OCI-M2 (cell line): Measurements from ENCODE around the gene RNF213.

Source experiments
- DNase-seq: peaks from one replicate; lab custom pipeline; 2025; ENCODE audit not compliant: unreplicated experiment; lab: John Stamatoyannopoulos, UW

Gene RNF213

GRCh38 chr17:80429356-80430275, 169.0 kb downstream of the RNF213 start:
- no peak for DNase-seq

- no peak for DNase-seq
Measured at GRCh38 chr17:80430446-80431245, 170.0 kb downstream of the RNF213 start.

GRCh38 chr17:80431246-80432195, 170.9 kb downstream of the RNF213 start:
- no peak for DNase-seq

GRCh38 chr17:80432350-80432955, 171.8 kb downstream of the RNF213 start:
- DNase-seq = no peak

GRCh38 chr17:80432961-80433550, 172.4 kb downstream of the RNF213 start:
- no peak for DNase-seq

- DNase-seq = no peak
Measured at GRCh38 chr17:80433916-80434666, 173.4 kb downstream of the RNF213 start.

- DNase-seq = no peak
Measured at GRCh38 chr17:80437532-80437931, 176.9 kb downstream of the RNF213 start.

- no peak for DNase-seq
Measured at GRCh38 chr17:80438806-80439205, 178.2 kb downstream of the RNF213 start.

- DNase-seq = no peak
Measured at GRCh38 chr17:80439499-80439898, 178.8 kb downstream of the RNF213 start.

- DNase-seq = no peak
Measured at GRCh38 chr17:80441133-80441578, 180.5 kb downstream of the RNF213 start.

GRCh38 chr17:80441598-80442322, 181.1 kb downstream of the RNF213 start:
- DNase-seq = no peak

- no peak for DNase-seq
Measured at GRCh38 chr17:80442323-80442659, 181.6 kb downstream of the RNF213 start.

- no peak for DNase-seq
Measured at GRCh38 chr17:80442764-80443163, 182.1 kb downstream of the RNF213 start.

GRCh38 chr17:80443498-80443897, 182.8 kb downstream of the RNF213 start:
- DNase-seq = no peak

GRCh38 chr17:80443916-80444643, 183.4 kb downstream of the RNF213 start:
- DNase-seq = no peak

GRCh38 chr17:80444644-80444979, 184.0 kb downstream of the RNF213 start:
- no peak for DNase-seq

GRCh38 chr17:80445007-80445725, 184.5 kb downstream of the RNF213 start:
- DNase-seq = no peak

GRCh38 chr17:80445726-80446110, 185.1 kb downstream of the RNF213 start:
- DNase-seq = no peak
